Kidney epithelial cell (primary cell): Measurements from ENCODE around the gene QSOX2. TPM values are rescaled to one million over a fixed set of nuclear protein-coding genes. Genes with fewer than 3 reads are reported as not detected.

Experiments
- DNase-seq: peaks from one replicate; pipeline ENCODE4 v3.0.0-alpha.2; 2010; ENCODE audit warnings: low read depth
- H3K27me3 ChIP-seq: 2 replicates; pipeline ENCODE4 v1.6.0; 2011; ENCODE audit warnings: low read length; ENCODE audit not compliant: control insufficient read depth, insufficient read depth
- H3K36me3 ChIP-seq: 2 replicates; pipeline ENCODE4 v1.5.1; 2011; ENCODE audit warnings: low read length; ENCODE audit not compliant: control insufficient read depth, insufficient read depth
- H3K4me3 ChIP-seq: 2 replicates; pipeline ENCODE4 v1.5.1; 2011; ENCODE audit warnings: low read depth, mild to moderate bottlenecking, control low read depth, low read length
- CTCF ChIP-seq: IDR thresholded peaks from 2 replicates; pipeline ENCODE4 v1.5.1; 2011; ENCODE audit warnings: mild to moderate bottlenecking, moderate library complexity, low read length, control low read depth, inconsistent platforms; ENCODE audit not compliant: insufficient read depth, poor library complexity, severe bottlenecking
- total RNA-seq: library from RNA; depleted of rRNA; stranded (reverse); fragments of >200 nt; gene quantifications from 2 replicates; pipeline ENCODE4 v1.2.3, GENCODE V29; 2015

Gene QSOX2
- total RNA-seq, 1 donor from 2014 or later: 17.3 TPM

- DNase-seq: no peak
- Histone ChIP-seq H3K4me3 (no peak overlapping the region), H3K27me3 (no peaks in the 10 kb centered on the region), H3K36me3 (no peaks in the 10 kb centered on the region)
- no peak for TF ChIP-seq CTCF
Observed at GRCh38 chr9:136220017-136220729, 25.4 kb downstream of the QSOX2 start.

- DNase-seq: no peak
- no peaks in the 10 kb centered on the region for H3K27me3 ChIP-seq
- no peaks in the 10 kb centered on the region for H3K36me3 ChIP-seq
- no peak for TF ChIP-seq CTCF
- H3K4me3 ChIP-seq: no peak overlapping the region
Observed at GRCh38 chr9:136219276-136219675, 26.3 kb downstream of the QSOX2 start.

GRCh38 chr9:136218673-136219072 lies 26.9 kb downstream of the QSOX2 start:
- H3K4me3 ChIP-seq: no peak overlapping the region
- H3K27me3 ChIP-seq: no peaks in the 10 kb centered on the region
- DNase-seq: no peak
- TF ChIP-seq CTCF: no peak
- no peaks in the 10 kb centered on the region for H3K36me3 ChIP-seq

- H3K4me3 ChIP-seq: no peak overlapping the region
- DNase-seq: no peak
- no peaks in the 10 kb centered on the region for H3K36me3 ChIP-seq
- no peak for TF ChIP-seq CTCF
- no peaks in the 10 kb centered on the region for H3K27me3 ChIP-seq
Observed at GRCh38 chr9:136218271-136218670, 27.3 kb downstream of the QSOX2 start.

GRCh38 chr9:136216541-136217244 lies 28.9 kb downstream of the QSOX2 start:
- Histone ChIP-seq H3K36me3 (no peaks in the 10 kb centered on the region), H3K27me3 (no peaks in the 10 kb centered on the region), H3K4me3 (no peak overlapping the region)
- TF ChIP-seq CTCF: no peak
- DNase-seq: no peak
